OCI-LY7 (cell line): Measurements from ENCODE around the gene SLBP. TPM values are rescaled to one million over a fixed set of nuclear protein-coding genes. Genes with fewer than 3 reads are reported as not detected.

Experiments
- BruUV-seq: library from RNA; stranded (reverse); fragments of 400-500 nt; replicated peaks from 2 replicates; lab custom pipeline; 2021; lab: Mats Ljungman, UMichigan
- CTCF ChIA-PET: fragments of 300-600 bp; sonication (Branson Sonifier 250); formaldehyde crosslinking; loops from one replicate; lab custom pipeline; 2022; ENCODE audit warnings: antibody characterized with exemption; ENCODE audit not compliant: unreplicated experiment; lab: Charles Lee
- POLR2A ChIA-PET: fragments of 300-600 bp; sonication (Branson Sonifier 250); formaldehyde crosslinking; loops from one replicate; lab custom pipeline; 2022; ENCODE audit warnings: antibody characterized with exemption; lab: Charles Lee
- DNase-seq: peaks from one replicate; pipeline ENCODE4 v3.0.0-alpha.2; 2015; ENCODE audit warnings: low spot score
- H2AFZ ChIP-seq: fragments of 200-600 bp; sonication (generic), shearing (Covaris generic); 2 replicates; pipeline ENCODE4 v1.6.1; 2014; ENCODE audit warnings: mild to moderate bottlenecking, antibody characterized with exemption, low read length, moderate library complexity
- H3K27ac ChIP-seq: fragments of 200-600 bp; sonication (generic); 2 replicates; pipeline ENCODE4 v1.5.1; 2014; ENCODE audit warnings: mixed run types, low read depth, mild to moderate bottlenecking, moderate library complexity, low read length, inconsistent platforms; ENCODE audit not compliant: poor library complexity, severe bottlenecking
- H3K36me3 ChIP-seq: fragments of 200-600 bp; sonication (generic); 2 replicates; pipeline ENCODE4 v1.6.1; 2014; ENCODE audit warnings: mild to moderate bottlenecking, antibody characterized with exemption, low read length, moderate library complexity, mixed read lengths; ENCODE audit not compliant: insufficient read depth
- H3K4me1 ChIP-seq: fragments of 200-600 bp; sonication (generic); 2 replicates; pipeline ENCODE4 v1.5.1; 2014; ENCODE audit warnings: mild to moderate bottlenecking, low read length; ENCODE audit not compliant: insufficient read depth, poor library complexity, severe bottlenecking
- H3K4me2 ChIP-seq: fragments of 200-600 bp; sonication (generic); 2 replicates; pipeline ENCODE4 v1.6.1; 2014; ENCODE audit warnings: mild to moderate bottlenecking, low read length
- H3K4me3 ChIP-seq: fragments of 200-600 bp; sonication (generic); 2 replicates; pipeline ENCODE4 v1.5.1; 2014; ENCODE audit warnings: mild to moderate bottlenecking, low read depth, low read length; ENCODE audit not compliant: poor library complexity, severe bottlenecking
- H3K79me2 ChIP-seq: fragments of 200-600 bp; sonication (generic); 2 replicates; pipeline ENCODE4 v1.6.1; 2016; ENCODE audit warnings: low read depth, mild to moderate bottlenecking, low read length, moderate library complexity, mixed read lengths; ENCODE audit not compliant: insufficient read depth
- H3K9me2 ChIP-seq: fragments of 200-600 bp; sonication (generic); 2 replicates; pipeline ENCODE4 v1.6.1; 2016; ENCODE audit warnings: mild to moderate bottlenecking, low read length, mixed read lengths; ENCODE audit not compliant: insufficient read depth
- H3K9me3 ChIP-seq: fragments of 200-600 bp; sonication (generic); 2 replicates; pipeline ENCODE4 v1.6.1; 2014; ENCODE audit warnings: mild to moderate bottlenecking, mixed run types, low read length, mixed read lengths
- H4K20me1 ChIP-seq: fragments of 200-600 bp; sonication (generic); 2 replicates; pipeline ENCODE4 v1.6.1; 2014; ENCODE audit warnings: mild to moderate bottlenecking, antibody characterized with exemption, low read length, moderate library complexity, mixed read lengths; ENCODE audit not compliant: insufficient read depth
- EZH2phosphoT487 ChIP-seq: fragments of 200-600 bp; sonication (generic); IDR thresholded peaks from 2 replicates; pipeline ENCODE4 v1.6.1; 2018; ENCODE audit warnings: low read depth, borderline replicate concordance, mild to moderate bottlenecking, mixed run types, antibody characterized with exemption, low read length, moderate library complexity, mixed read lengths
- intact Hi-C: fragments of 100-400 bp; cut with micrococcal nuclease; formaldehyde crosslinking; loops from one replicate; pipeline ENCODE4 v1.10.0; 2022; ENCODE audit not compliant: unreplicated experiment
- total RNA-seq, 2 experiments: library from RNA; depleted of rRNA in 1 of 2; stranded (reverse); fragments of >200 nt in 1 of 2; shearing (Covaris generic) in 1 of 2; gene quantifications; 2 replicates each; pipeline ENCODE4 v1.2.3, GENCODE V29; 2014 to 2022
- TF ChIP-seq, protein P1 (sequence below): fragments of 200-600 bp; sonication (generic); conservative IDR thresholded peaks from 2 replicates; pipeline ENCODE4 v1.5.1; 2014; ENCODE audit warnings: mild to moderate bottlenecking, antibody characterized with exemption, low read length, moderate library complexity, mixed read lengths

Gene SLBP
- total RNA-seq, 2 experiments from 2014 or later, result 159 to 196 TPM

- Histone ChIP-seq H3K4me3 (peak overlapping the region; percentile 86), H3K4me1 (peaks cover 55% of the 10 kb centered on the region), H2AFZ (no peak overlapping the region), H3K9me3 (no peaks in the 10 kb centered on the region), H3K9me2 (no peaks in the 10 kb centered on the region), H3K79me2 (peaks cover 90% of the 10 kb centered on the region), H4K20me1 (peaks cover 44% of the 10 kb centered on the region), H3K27ac (peak overlapping the region; percentile 85), H3K36me3 (peaks cover 82% of the 10 kb centered on the region), H3K4me2 (peak overlapping the region; percentile 91)
- BruUV-seq, result no TSS peak
- intact Hi-C loops, result loop anchor here (1.0 to 10.0 kb wide), 6 partner anchors 12 to 1037 kb away; partner anchors contain the start of genes ATP5ME, MYL5, NSD2 and RNF4
- POLR2A ChIA-PET, result interaction anchor here (1.0 to 1.3 kb wide), 3 partner anchors 10 to 19 kb away, joined by 3 to 10 read pairs (median 3); partner anchors contain the start of genes TACC3 and TMEM129
- CTCF ChIA-PET, result interaction anchor here (1.3 kb wide), 1 partner anchor 19 kb away, joined by 5 read pairs; no protein-coding TSS in a partner anchor
- peak; percentile 59 for DNase-seq
- TF ChIP-seq EZH2phosphoT487, result no peak
Observed at GRCh38 chr4:1711571-1712215, 426 bp downstream of the SLBP start.

DNA sequence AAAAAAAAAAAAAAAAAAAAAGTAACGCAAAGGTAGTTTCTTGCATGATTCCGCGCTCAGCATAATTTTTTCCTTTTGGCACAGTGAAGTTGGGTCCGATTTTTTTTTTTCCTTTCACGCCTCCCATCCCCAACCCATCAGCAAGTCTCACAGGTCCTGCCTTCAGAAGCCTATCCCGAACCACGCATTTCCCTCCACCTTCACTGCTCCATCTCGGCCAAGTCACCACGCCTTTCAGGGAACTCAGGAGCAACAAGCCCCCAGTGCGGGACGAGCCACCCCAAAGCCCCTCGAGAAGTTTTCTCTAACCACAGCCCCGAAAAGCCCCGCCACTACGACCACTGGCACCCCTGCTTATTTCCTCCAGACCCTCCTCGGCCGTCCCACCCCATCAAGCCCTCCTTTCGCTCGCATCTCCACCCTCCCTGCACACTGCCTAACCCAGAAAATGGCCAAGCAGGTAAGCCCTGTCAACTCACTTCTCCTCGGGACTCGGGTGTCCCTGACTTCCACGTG lies 1.0 kb downstream of the SLBP start:
- Histone ChIP-seq H3K9me3 (no peaks in the 10 kb centered on the region), H3K27ac (peak overlapping the region; percentile 85), H3K9me2 (no peaks in the 10 kb centered on the region), H2AFZ (no peak overlapping the region), H3K79me2 (peaks cover 90% of the 10 kb centered on the region), H3K4me3 (peak overlapping the region; percentile 86), H3K4me1 (peaks cover 49% of the 10 kb centered on the region), H4K20me1 (peaks cover 39% of the 10 kb centered on the region), H3K36me3 (peaks cover 82% of the 10 kb centered on the region), H3K4me2 (peak overlapping the region; percentile 91)
- POLR2A ChIA-PET, result interaction anchor here (1.5 kb wide), 1 partner anchor 18 kb away, joined by 3 read pairs; no protein-coding TSS in a partner anchor
- no peak for DNase-seq
- CTCF ChIA-PET, result interaction anchor here (1.3 kb wide), 1 partner anchor 18 kb away, joined by 5 read pairs; no protein-coding TSS in a partner anchor
- intact Hi-C loops, result loop anchor here (5.0 to 10.0 kb wide), 3 partner anchors 129 to 1036 kb away; partner anchors contain the start of genes ATP5ME, MYL5 and RNF4
- no peak for TF ChIP-seq EZH2phosphoT487
- TF ChIP-seq, protein P1, sequence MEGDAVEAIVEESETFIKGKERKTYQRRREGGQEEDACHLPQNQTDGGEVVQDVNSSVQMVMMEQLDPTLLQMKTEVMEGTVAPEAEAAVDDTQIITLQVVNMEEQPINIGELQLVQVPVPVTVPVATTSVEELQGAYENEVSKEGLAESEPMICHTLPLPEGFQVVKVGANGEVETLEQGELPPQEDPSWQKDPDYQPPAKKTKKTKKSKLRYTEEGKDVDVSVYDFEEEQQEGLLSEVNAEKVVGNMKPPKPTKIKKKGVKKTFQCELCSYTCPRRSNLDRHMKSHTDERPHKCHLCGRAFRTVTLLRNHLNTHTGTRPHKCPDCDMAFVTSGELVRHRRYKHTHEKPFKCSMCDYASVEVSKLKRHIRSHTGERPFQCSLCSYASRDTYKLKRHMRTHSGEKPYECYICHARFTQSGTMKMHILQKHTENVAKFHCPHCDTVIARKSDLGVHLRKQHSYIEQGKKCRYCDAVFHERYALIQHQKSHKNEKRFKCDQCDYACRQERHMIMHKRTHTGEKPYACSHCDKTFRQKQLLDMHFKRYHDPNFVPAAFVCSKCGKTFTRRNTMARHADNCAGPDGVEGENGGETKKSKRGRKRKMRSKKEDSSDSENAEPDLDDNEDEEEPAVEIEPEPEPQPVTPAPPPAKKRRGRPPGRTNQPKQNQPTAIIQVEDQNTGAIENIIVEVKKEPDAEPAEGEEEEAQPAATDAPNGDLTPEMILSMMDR, result no peak
- no TSS peak for BruUV-seq

GRCh38 chr4:1708581-1708980 lies 3.5 kb downstream of the SLBP start:
- Histone ChIP-seq H3K9me3 (no peaks in the 10 kb centered on the region), H3K4me2 (peak overlapping the region; percentile 91), H3K4me1 (peaks cover 28% of the 10 kb centered on the region), H3K36me3 (peaks cover 82% of the 10 kb centered on the region), H3K9me2 (no peaks in the 10 kb centered on the region), H2AFZ (no peak overlapping the region), H3K27ac (peak overlapping the region; percentile 11), H3K79me2 (peaks cover 90% of the 10 kb centered on the region), H4K20me1 (peaks cover 49% of the 10 kb centered on the region), H3K4me3 (peak overlapping the region; percentile 86)
- TF ChIP-seq, protein P1, result no peak
- no peak for TF ChIP-seq EZH2phosphoT487
- TSS peak; percentile 31 for BruUV-seq
- CTCF ChIA-PET, result interaction anchor here (1.1 to 1.7 kb wide), 2 partner anchors 15 kb away, joined by 3 read pairs; no protein-coding TSS in a partner anchor
- POLR2A ChIA-PET, result interaction anchor here (1.1 to 2.3 kb wide), 3 partner anchors 11 to 17 kb away, joined by 5 to 16 read pairs (median 7); partner anchors contain the start of genes TACC3 and TMEM129
- DNase-seq, result no peak
- intact Hi-C loops, result loop anchor here (2.0 kb wide), 1 partner anchor 18 kb away; no protein-coding TSS in a partner anchor
